Neuronal stem cell (in vitro differentiated cells): Measurements from ENCODE around the gene ZNF621.

Experiments
- DNase-seq: peaks from one replicate; pipeline ENCODE4 v3.0.0-alpha.2; 2013; ENCODE audit warnings: low spot score
- H2AFZ ChIP-seq: one replicate; pipeline ENCODE4 v1.6.1; 2013; ENCODE audit warnings: mild to moderate bottlenecking, low read length, inconsistent platforms
- H2AK5ac ChIP-seq: 2 replicates; pipeline ENCODE4 v1.6.1; 2013; ENCODE audit warnings: low read depth, mild to moderate bottlenecking, inconsistent platforms, low read length, moderate library complexity, mixed read lengths
- H2BK120ac ChIP-seq: 2 replicates; pipeline ENCODE4 v1.6.1; 2013; ENCODE audit warnings: low read depth, mild to moderate bottlenecking, inconsistent platforms, low read length, moderate library complexity, mixed read lengths
- H2BK12ac ChIP-seq: one replicate; pipeline ENCODE4 v1.6.1; 2013; ENCODE audit warnings: low read length, inconsistent platforms
- H2BK15ac ChIP-seq: 2 replicates; pipeline ENCODE4 v1.6.1; 2013; ENCODE audit warnings: mild to moderate bottlenecking, low read length, inconsistent platforms, mixed read lengths
- H2BK5ac ChIP-seq: one replicate; pipeline ENCODE4 v1.6.1; 2013; ENCODE audit warnings: inconsistent platforms, mild to moderate bottlenecking, low read length, moderate library complexity
- H3K14ac ChIP-seq: one replicate; pipeline ENCODE4 v1.6.1; 2013; ENCODE audit warnings: low read length, inconsistent platforms
- H3K18ac ChIP-seq: 2 replicates; pipeline ENCODE4 v1.6.1; 2013; ENCODE audit warnings: low read length, inconsistent platforms
- H3K23ac ChIP-seq: 2 replicates; pipeline ENCODE4 v1.6.1; 2013; ENCODE audit warnings: low read depth, mild to moderate bottlenecking, mixed read lengths, low read length, inconsistent platforms; ENCODE audit not compliant: poor library complexity
- H3K27ac ChIP-seq: replicated peaks from 3 replicates; pipeline ENCODE4 v1.5.1; 2013; ENCODE audit warnings: low read length, inconsistent platforms
- H3K27me3 ChIP-seq, 3 experiments: 2 replicates each; pipeline ENCODE4 v1.6.1; 2013; ENCODE audit warnings: low read length in 3 of 3, mild to moderate bottlenecking in 2 of 3, inconsistent platforms in 1 of 3, low read depth in 1 of 3, mixed read lengths in 1 of 3, moderate library complexity in 1 of 3; ENCODE audit not compliant: control insufficient read depth in 3 of 3, insufficient read depth in 3 of 3
- H3K36me3 ChIP-seq, 2 donors: replicated peaks in 1 of 2; 2 replicates each; pipeline ENCODE4 v1.6.1; 2013; ENCODE audit warnings: low read length in 2 of 2; ENCODE audit not compliant: control insufficient read depth in 2 of 2, insufficient read depth in 2 of 2
- H3K4ac ChIP-seq: 2 replicates; pipeline ENCODE4 v1.6.1; 2013; ENCODE audit warnings: inconsistent platforms, mild to moderate bottlenecking, low read length, moderate library complexity
- H3K4me1 ChIP-seq, 2 donors: 1 replicate in 1 of 2; 2 replicates in 1 of 2; pipeline ENCODE4 v1.6.1; 2013; ENCODE audit warnings: low read length in 2 of 2, low read depth in 1 of 2; ENCODE audit not compliant: control insufficient read depth in 2 of 2, insufficient read depth in 1 of 2
- H3K4me2 ChIP-seq: one replicate; pipeline ENCODE4 v1.6.1; 2013; ENCODE audit warnings: mild to moderate bottlenecking, low read length, inconsistent platforms; ENCODE audit not compliant: insufficient read depth, poor library complexity, severe bottlenecking
- H3K4me3 ChIP-seq, 2 donors: 2 replicates each; pipeline ENCODE4 v1.5.1; 2013; ENCODE audit warnings: low read length in 2 of 2, mild to moderate bottlenecking in 2 of 2, inconsistent platforms in 1 of 2, moderate library complexity in 1 of 2
- H3K79me1 ChIP-seq: one replicate; pipeline ENCODE4 v1.6.1; 2013; ENCODE audit warnings: low read depth, mild to moderate bottlenecking, inconsistent platforms, low read length, moderate library complexity
- H3K9ac ChIP-seq: one replicate; pipeline ENCODE4 v1.6.1; 2013; ENCODE audit warnings: mild to moderate bottlenecking, low read depth, low read length, inconsistent platforms; ENCODE audit not compliant: poor library complexity
- H3K9me3 ChIP-seq, 2 donors: replicated peaks in 1 of 2; 2 replicates each; pipeline versions ENCODE3 to v1.6.1; 2013; ENCODE audit warnings: low read length in 2 of 2, mild to moderate bottlenecking in 2 of 2, inconsistent platforms in 1 of 2, low read depth in 1 of 2, mixed read lengths in 1 of 2, moderate library complexity in 1 of 2; ENCODE audit not compliant: control insufficient read depth in 2 of 2, insufficient read depth in 1 of 2
- H4K8ac ChIP-seq: one replicate; pipeline ENCODE4 v1.6.1; 2013; ENCODE audit warnings: low read depth, mild to moderate bottlenecking, inconsistent platforms, low read length, moderate library complexity
- H4K91ac ChIP-seq: one replicate; pipeline ENCODE4 v1.6.1; 2013; ENCODE audit warnings: low read length, low read depth, mild to moderate bottlenecking, inconsistent platforms; ENCODE audit not compliant: poor library complexity
- WGBS, 2 donors: extraction: QIAGEN DNeasy Blood & Tissue Kit; methylation state at CpG; one replicate each; pipeline ENCODE4 v1.1.7; 2013; ENCODE audit warnings: missing lambda C conversion rate in 2 of 2, mixed read lengths in 1 of 2; ENCODE audit not compliant: insufficient read length in 2 of 2, insufficient replicate concordance in 1 of 2; ENCODE audit errors: extremely low coverage in 2 of 2; 5-methylcytosine and 5-hydroxymethylcytosine counted together

ZNF621 gene

GRCh38 chr3:40584625-40585189 is 59.9 kb downstream of the ZNF621 start:
- no peak overlapping the region for H3K23ac ChIP-seq
- no peaks in the 10 kb centered on the region for H3K79me1 ChIP-seq
- no peak overlapping the region for H3K9ac ChIP-seq
- no peak overlapping the region for H4K8ac ChIP-seq
- H3K27ac ChIP-seq, result no peak overlapping the region
- no peaks in the 10 kb centered on the region for H3K9me3 ChIP-seq
- H2BK5ac ChIP-seq, result no peak overlapping the region
- no peak overlapping the region for H3K4ac ChIP-seq
- H3K27me3 ChIP-seq, result no peaks in the 10 kb centered on the region
- no CpG with 5 or more reads among the region's 15 CpGs for WGBS, 2 donors
- no peak overlapping the region for H2BK12ac ChIP-seq
- peak overlapping the region in 1 of 2 donors; percentile 16 for H3K4me3 ChIP-seq
- H3K18ac ChIP-seq, result no peak overlapping the region
- no peak overlapping the region for H3K4me2 ChIP-seq
- peaks cover 10 to 15% of the 10 kb centered on the region in 2 donors for H3K4me1 ChIP-seq
- H2AK5ac ChIP-seq, result no peak overlapping the region
- DNase-seq, result peak; percentile 74
- no peak overlapping the region for H2BK15ac ChIP-seq
- peak overlapping the region; percentile 81 for H2AFZ ChIP-seq
- H4K91ac ChIP-seq, result no peak overlapping the region
- H3K14ac ChIP-seq, result no peak overlapping the region
- no peak overlapping the region for H2BK120ac ChIP-seq
- H3K36me3 ChIP-seq, result no peaks in the 10 kb centered on the region

- Histone ChIP-seq H2BK120ac (no peak overlapping the region), H3K23ac (no peak overlapping the region), H3K79me1 (no peaks in the 10 kb centered on the region), H3K4ac (no peak overlapping the region), H3K9me3 (no peaks in the 10 kb centered on the region), H4K8ac (no peak overlapping the region), H2AFZ (peak overlapping the region; percentile 81), H3K27ac (no peak overlapping the region), H4K91ac (no peak overlapping the region), H3K27me3 (no peaks in the 10 kb centered on the region), H3K4me1 (peaks cover 10 to 15% of the 10 kb centered on the region in 2 donors), H2BK15ac (no peak overlapping the region), H3K4me3 (no peak overlapping the region), H2BK12ac (no peak overlapping the region), H3K18ac (no peak overlapping the region), H3K9ac (no peak overlapping the region), H2BK5ac (no peak overlapping the region), H3K36me3 (no peaks in the 10 kb centered on the region), H3K14ac (no peak overlapping the region), H2AK5ac (no peak overlapping the region), H3K4me2 (no peak overlapping the region)
- no peak for DNase-seq
- no CpG with 5 or more reads among the region's 6 CpGs for WGBS, 2 donors
Observed at GRCh38 chr3:40585381-40586016, 60.7 kb downstream of the ZNF621 start.

GRCh38 chr3:40586901-40587300 is 62.1 kb downstream of the ZNF621 start:
- Histone ChIP-seq H3K9ac (no peak overlapping the region), H2BK15ac (no peak overlapping the region), H3K4me3 (no peak overlapping the region), H3K36me3 (no peaks in the 10 kb centered on the region), H3K79me1 (no peaks in the 10 kb centered on the region), H2AFZ (no peak overlapping the region), H2BK12ac (no peak overlapping the region), H3K27me3 (no peaks in the 10 kb centered on the region), H2AK5ac (no peak overlapping the region), H3K4ac (no peak overlapping the region), H3K23ac (no peak overlapping the region), H2BK5ac (no peak overlapping the region), H3K14ac (no peak overlapping the region), H3K4me2 (no peak overlapping the region), H3K4me1 (peaks cover 10 to 15% of the 10 kb centered on the region in 2 donors), H3K9me3 (no peaks in the 10 kb centered on the region), H4K8ac (no peak overlapping the region), H2BK120ac (no peak overlapping the region), H3K18ac (no peak overlapping the region), H4K91ac (no peak overlapping the region), H3K27ac (no peak overlapping the region)
- WGBS, 2 donors, result no CpG with 5 or more reads among the region's 1 CpG
- DNase-seq, result no peak

- H3K9ac ChIP-seq, result no peak overlapping the region
- H3K4me2 ChIP-seq, result no peak overlapping the region
- no peak overlapping the region for H2BK12ac ChIP-seq
- no peak overlapping the region for H3K4me3 ChIP-seq
- H3K79me1 ChIP-seq, result no peaks in the 10 kb centered on the region
- no CpG with 5 or more reads among the region's 5 CpGs for WGBS, 2 donors
- H3K4me1 ChIP-seq, result peaks cover 8 to 10% of the 10 kb centered on the region in 2 donors
- no peaks in the 10 kb centered on the region for H3K27me3 ChIP-seq
- H3K23ac ChIP-seq, result no peak overlapping the region
- H3K18ac ChIP-seq, result no peak overlapping the region
- DNase-seq, result no peak
- H2BK120ac ChIP-seq, result no peak overlapping the region
- no peaks in the 10 kb centered on the region for H3K36me3 ChIP-seq
- no peak overlapping the region for H3K14ac ChIP-seq
- no peak overlapping the region for H2AFZ ChIP-seq
- H2BK15ac ChIP-seq, result no peak overlapping the region
- H3K27ac ChIP-seq, result no peak overlapping the region
- H2AK5ac ChIP-seq, result no peak overlapping the region
- H2BK5ac ChIP-seq, result no peak overlapping the region
- no peak overlapping the region for H4K91ac ChIP-seq
- no peak overlapping the region for H3K4ac ChIP-seq
- no peak overlapping the region for H4K8ac ChIP-seq
- no peaks in the 10 kb centered on the region for H3K9me3 ChIP-seq
Observed at GRCh38 chr3:40588406-40588805, 63.6 kb downstream of the ZNF621 start.
